Measurements from ENCODE around the gene BBS1. TPM values are rescaled to one million over a fixed set of nuclear protein-coding genes. Genes with fewer than 3 reads are reported as not detected.
"Not testable (repeated sequence)": the region's sequence is repeated elsewhere in the genome, so short reads cannot be mapped to it uniquely, and the experiment has no call there.

Gene BBS1
- total RNA-seq, 1 experiment from 2014 or later: 56.1 TPM

- Histone ChIP-seq H3K27ac (no peak overlapping the region), H3K4me2 (no peak overlapping the region), H3K79me2 (ENCODE audit: low read depth) (no peaks in the 10 kb centered on the region), H4K20me1 (ENCODE audit: insufficient read depth) (no peaks in the 10 kb centered on the region), H3K36me3 (ENCODE audit: low read depth) (no peaks in the 10 kb centered on the region; the same call in 1 of the 2 replicates), H3K27me3 (ENCODE audit: insufficient read depth, low read depth) (no peaks in the 10 kb centered on the region), H3K9me3 (ENCODE audit: insufficient read depth, low read depth) (no peaks in the 10 kb centered on the region), H2AFZ (no peak overlapping the region), H3K4me1 (replicated peaks; ENCODE audit: insufficient read depth) (no peaks in the 10 kb centered on the region), H3K4me3 (no peak overlapping the region), H3K9me2 (ENCODE audit: insufficient read depth) (no peaks in the 10 kb centered on the region), H3F3A (ENCODE audit: insufficient read depth, low read depth) (peaks cover 16% of the 10 kb centered on the region; the same call in 1 of the 2 replicates)
- CTCF ChIA-PET: no interaction called here
- no peak for DNase-seq
- intact Hi-C loops (cut with micrococcal nuclease; ENCODE audit: unreplicated experiment): no loop called here
- BruUV-seq (replicated peaks): no TSS peak
- TF ChIP-seq EZH2 (IDR thresholded peaks at IDR 0.05; ENCODE audit: low read depth) (no peak), CTCF (conservative IDR thresholded peaks at IDR 0.05) (no peak)
- POLR2A ChIA-PET (ENCODE audit: unreplicated experiment): no interaction called here
Measured at GRCh38 chr11:66532784-66533183, 22.3 kb downstream of the BBS1 start.

GRCh38 chr11:66539170-66539869 lies 28.9 kb downstream of the BBS1 start:
- no peaks in the 10 kb centered on the region for H3K27me3 ChIP-seq (ENCODE audit: insufficient read depth, low read depth)
- no peak for TF ChIP-seq EZH2 (IDR thresholded peaks at IDR 0.05; ENCODE audit: low read depth)
- no peak for TF ChIP-seq CTCF (conservative IDR thresholded peaks at IDR 0.05)
- no peak for DNase-seq
- no TSS peak for BruUV-seq (replicated peaks)
- intact Hi-C loops (cut with micrococcal nuclease; ENCODE audit: unreplicated experiment): no loop called here
- H3K4me2 ChIP-seq: no peak overlapping the region
- H2AFZ ChIP-seq: no peak overlapping the region
- ChIA-PET CTCF (no interaction called here), POLR2A (ENCODE audit: unreplicated experiment) (no interaction called here)
- H3K4me1 ChIP-seq (replicated peaks; ENCODE audit: insufficient read depth): no peaks in the 10 kb centered on the region
- no peaks in the 10 kb centered on the region; the same call in 1 of the 2 replicates for H3K36me3 ChIP-seq (ENCODE audit: low read depth)
- H3K79me2 ChIP-seq (ENCODE audit: low read depth): no peaks in the 10 kb centered on the region
- H3K9me2 ChIP-seq (ENCODE audit: insufficient read depth): no peaks in the 10 kb centered on the region
- H3K4me3 ChIP-seq: no peak overlapping the region
- H4K20me1 ChIP-seq (ENCODE audit: insufficient read depth): no peaks in the 10 kb centered on the region
- H3K9me3 ChIP-seq (ENCODE audit: insufficient read depth, low read depth): no peaks in the 10 kb centered on the region
- H3K27ac ChIP-seq: no peak overlapping the region
- peaks cover 6% of the 10 kb centered on the region; the same call in 1 of the 2 replicates for H3F3A ChIP-seq (ENCODE audit: insufficient read depth, low read depth)

GRCh38 chr11:66539870-66540213 lies 29.4 kb downstream of the BBS1 start:
- H2AFZ ChIP-seq: no peak overlapping the region
- H3K36me3 ChIP-seq (ENCODE audit: low read depth): no peaks in the 10 kb centered on the region; the same call in 1 of the 2 replicates
- DNase-seq: no peak
- H3K79me2 ChIP-seq (ENCODE audit: low read depth): no peaks in the 10 kb centered on the region
- TF ChIP-seq EZH2 (IDR thresholded peaks at IDR 0.05; ENCODE audit: low read depth) (no peak), CTCF (conservative IDR thresholded peaks at IDR 0.05) (no peak)
- H3K27me3 ChIP-seq (ENCODE audit: insufficient read depth, low read depth): no peaks in the 10 kb centered on the region
- BruUV-seq (replicated peaks): no TSS peak
- no peak overlapping the region for H3K27ac ChIP-seq
- H3K4me2 ChIP-seq: no peak overlapping the region
- peaks cover 6% of the 10 kb centered on the region; the same call in 1 of the 2 replicates for H3F3A ChIP-seq (ENCODE audit: insufficient read depth, low read depth)
- no peaks in the 10 kb centered on the region for H3K9me3 ChIP-seq (ENCODE audit: insufficient read depth, low read depth)
- POLR2A ChIA-PET (ENCODE audit: unreplicated experiment): no interaction called here
- H3K4me1 ChIP-seq (replicated peaks; ENCODE audit: insufficient read depth): peaks cover 4% of the 10 kb centered on the region
- CTCF ChIA-PET: no interaction called here
- no peaks in the 10 kb centered on the region for H4K20me1 ChIP-seq (ENCODE audit: insufficient read depth)
- no peak overlapping the region for H3K4me3 ChIP-seq
- no peaks in the 10 kb centered on the region for H3K9me2 ChIP-seq (ENCODE audit: insufficient read depth)
- intact Hi-C loops (cut with micrococcal nuclease; ENCODE audit: unreplicated experiment): no loop called here

GRCh38 chr11:66540598-66540997 lies 30.2 kb downstream of the BBS1 start:
- intact Hi-C loops (cut with micrococcal nuclease; ENCODE audit: unreplicated experiment); H3K9me3 ChIP-seq (ENCODE audit: insufficient read depth, low read depth): not testable (repeated sequence)

More at GRCh38 chr11:66540598-66540997, 30.2 kb downstream of the BBS1 start:
- H3K9me2 ChIP-seq (ENCODE audit: insufficient read depth); H3K4me2 ChIP-seq; H2AFZ ChIP-seq; H3F3A ChIP-seq (ENCODE audit: insufficient read depth, low read depth); H3K4me3 ChIP-seq; H3K27me3 ChIP-seq (ENCODE audit: insufficient read depth, low read depth); H3K36me3 ChIP-seq (ENCODE audit: low read depth); H3K27ac ChIP-seq; H3K79me2 ChIP-seq (ENCODE audit: low read depth); CTCF ChIA-PET; POLR2A ChIA-PET (ENCODE audit: unreplicated experiment); H4K20me1 ChIP-seq (ENCODE audit: insufficient read depth); H3K4me1 ChIP-seq (replicated peaks; ENCODE audit: insufficient read depth); DNase-seq; BruUV-seq (replicated peaks): not testable (repeated sequence)

Data from PC-9 (cell line).